Measurements from ENCODE around the gene HSP90B1.

GRCh38 chr12:103994235-103994634, 64.0 kb downstream of the HSP90B1 start:
- no peak for TF ChIP-seq POLR2AphosphoS5 (IDR thresholded peaks at IDR 0.05; ENCODE audit: low read depth, low read length)
- no peak for TF ChIP-seq SIN3A (IDR thresholded peaks at IDR 0.05; ENCODE audit: borderline replicate concordance, insufficient read depth, low read length)
- no peak for TF ChIP-seq REST (IDR thresholded peaks at IDR 0.05; ENCODE audit: insufficient read depth in 1 of 2, low read depth in 2 of 2, low read length in 2 of 2)
- no peak for TF ChIP-seq TAF1 (IDR thresholded peaks at IDR 0.05; ENCODE audit: borderline replicate concordance, insufficient read depth, low read length)
- TF ChIP-seq FOXP2 (optimal IDR thresholded peaks at IDR 0.05; ENCODE audit: borderline replicate concordance, extremely low read depth, extremely low read length, insufficient read depth) = no peak
